T-helper 2 cell treated with Interferon-gamma antibody and Interleukin-4, amounts not matched to agents 5 μg/mL and 100 μg/mL, for 36 hours (primary cell): ENCODE results near the gene SEC22C.

Experiments
- DNase-seq: peaks from one replicate; pipeline ENCODE4 v3.0.0; 2021; ENCODE audit warnings: low spot score
- H3K27ac Mint-ChIP-seq: one replicate; pipeline ENCODE4 v1.8.0; 2021; ENCODE audit warnings: mild to moderate bottlenecking, mixed read lengths
- H3K27me3 Mint-ChIP-seq: one replicate; pipeline ENCODE4 v1.8.0; 2021; ENCODE audit warnings: low read depth, mixed read lengths
- H3K36me3 Mint-ChIP-seq: one replicate; pipeline ENCODE4 v1.8.0; 2021; ENCODE audit warnings: low read depth, mixed read lengths
- H3K4me1 Mint-ChIP-seq: one replicate; pipeline ENCODE4 v1.8.0; 2021; ENCODE audit warnings: low read depth, mixed read lengths
- H3K4me3 Mint-ChIP-seq: one replicate; pipeline ENCODE4 v1.8.0; 2022; ENCODE audit warnings: mild to moderate bottlenecking, moderate library complexity, mixed read lengths
- H3K9me3 Mint-ChIP-seq: one replicate; pipeline ENCODE4 v1.8.0; 2021; ENCODE audit warnings: mixed read lengths

The SEC22C gene

DNA sequence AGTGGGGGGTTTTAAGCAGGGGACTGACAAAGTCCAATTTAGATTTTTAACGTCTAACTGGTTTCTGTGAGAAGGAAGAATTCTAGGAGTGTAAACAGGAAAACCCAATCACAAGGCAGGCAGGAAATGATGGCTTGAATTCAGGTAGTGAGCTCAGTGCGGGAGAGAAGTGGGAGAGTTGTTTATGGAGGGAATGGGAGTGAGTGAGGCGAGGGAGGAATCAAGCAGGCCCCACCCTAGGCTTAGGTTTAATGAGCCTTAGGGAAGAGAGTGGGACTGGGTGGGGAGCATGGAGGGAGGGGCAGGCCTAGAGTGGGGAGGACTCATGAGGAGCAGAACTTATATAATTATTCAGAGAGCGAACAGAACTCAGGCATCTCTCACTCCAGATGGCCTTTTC is 61.4 kb downstream of the SEC22C start:
- Mint-ChIP-seq H3K27ac (no peak overlapping the region), H3K9me3 (no peaks in the 10 kb centered on the region), H3K27me3 (no peaks in the 10 kb centered on the region), H3K36me3 (no peaks in the 10 kb centered on the region), H3K4me3 (no peak overlapping the region), H3K4me1 (peaks cover 9% of the 10 kb centered on the region)
- no peak for DNase-seq

DNA sequence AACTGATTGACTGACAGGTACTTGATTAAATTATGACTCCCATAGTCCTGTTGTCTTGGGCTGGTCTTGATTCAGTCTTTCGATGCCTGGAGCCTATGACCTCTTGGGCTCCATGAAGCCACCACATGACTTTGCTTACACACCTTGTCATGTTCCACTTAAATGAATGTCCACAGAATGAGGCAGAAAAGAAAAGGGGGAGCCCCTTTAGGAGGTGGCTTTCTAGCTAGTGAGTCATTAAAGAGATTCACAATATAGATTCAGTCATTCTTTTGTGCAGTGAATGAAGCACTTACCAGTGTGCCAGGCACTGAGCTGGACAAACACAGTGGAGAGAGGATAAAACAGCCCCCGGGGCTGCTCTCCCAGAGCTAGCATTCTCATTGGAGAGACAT is 62.2 kb downstream of the SEC22C start:
- Mint-ChIP-seq H3K27ac (no peak overlapping the region), H3K4me3 (no peak overlapping the region), H3K9me3 (no peaks in the 10 kb centered on the region), H3K27me3 (no peaks in the 10 kb centered on the region), H3K4me1 (peaks cover 9% of the 10 kb centered on the region), H3K36me3 (no peaks in the 10 kb centered on the region)
- DNase-seq = no peak

DNA sequence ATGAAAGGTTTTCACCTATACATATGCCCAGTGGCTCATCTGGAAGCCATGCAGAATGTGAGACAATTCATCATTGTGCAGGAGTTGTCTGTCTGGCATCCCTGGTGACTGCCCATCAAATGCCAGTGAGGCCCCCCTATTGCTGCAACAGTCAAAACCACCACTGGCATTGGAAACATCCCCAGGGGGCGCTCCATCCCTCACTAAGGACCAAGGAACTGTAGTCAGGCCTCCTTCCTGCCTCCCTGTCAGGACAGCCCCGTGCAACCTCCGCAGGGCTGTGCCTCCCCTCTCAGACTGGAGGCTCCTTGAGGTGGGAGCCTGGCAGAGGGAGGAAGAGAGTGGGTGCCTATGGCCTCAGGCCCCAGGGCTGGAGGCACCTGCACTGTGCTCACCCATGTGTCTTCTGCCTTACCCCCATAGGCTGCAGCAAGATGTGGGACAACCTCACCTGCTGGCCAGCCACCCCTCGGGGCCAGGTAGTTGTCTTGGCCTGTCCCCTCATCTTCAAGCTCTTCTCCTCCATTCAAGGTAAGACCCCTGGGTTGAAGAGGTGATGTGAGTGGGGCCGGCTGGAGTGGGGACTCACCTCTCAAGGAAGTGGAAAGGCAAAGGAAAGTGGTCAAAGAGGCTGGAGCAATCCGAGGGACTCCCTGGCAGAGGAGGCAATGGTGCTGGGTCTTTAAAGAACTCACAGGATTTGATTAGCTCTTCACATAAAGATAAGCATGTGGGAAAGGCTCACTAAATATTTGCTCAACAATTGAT is 62.8 kb downstream of the SEC22C start:
- Mint-ChIP-seq H3K27me3 (no peaks in the 10 kb centered on the region), H3K9me3 (no peaks in the 10 kb centered on the region), H3K27ac (no peak overlapping the region), H3K4me3 (no peak overlapping the region), H3K36me3 (no peaks in the 10 kb centered on the region), H3K4me1 (peaks cover 9% of the 10 kb centered on the region)
- no peak for DNase-seq

DNA sequence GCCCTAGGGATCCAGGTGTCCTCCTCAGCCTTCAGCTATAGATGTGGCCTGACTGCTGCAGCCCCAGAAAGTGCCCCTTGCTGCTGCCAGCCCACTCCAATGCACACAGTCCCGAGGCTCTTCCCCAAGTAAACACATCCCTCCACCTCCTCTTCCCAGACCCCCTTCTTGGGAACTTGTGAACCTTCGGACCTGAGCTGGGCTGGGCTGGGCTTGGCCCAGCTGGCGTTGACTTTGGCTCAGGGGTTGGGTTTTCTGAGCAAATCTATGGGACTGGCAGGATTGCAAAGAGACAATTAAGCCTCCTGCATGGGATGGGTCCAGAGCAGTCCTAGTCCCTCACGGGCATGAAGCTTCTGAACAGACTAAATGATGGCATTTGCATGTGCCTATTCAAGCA is 64.7 kb downstream of the SEC22C start:
- Mint-ChIP-seq H3K9me3 (no peaks in the 10 kb centered on the region), H3K27ac (no peak overlapping the region), H3K36me3 (no peaks in the 10 kb centered on the region), H3K4me1 (peaks cover 9% of the 10 kb centered on the region), H3K4me3 (no peak overlapping the region), H3K27me3 (no peaks in the 10 kb centered on the region)
- no peak for DNase-seq

DNA sequence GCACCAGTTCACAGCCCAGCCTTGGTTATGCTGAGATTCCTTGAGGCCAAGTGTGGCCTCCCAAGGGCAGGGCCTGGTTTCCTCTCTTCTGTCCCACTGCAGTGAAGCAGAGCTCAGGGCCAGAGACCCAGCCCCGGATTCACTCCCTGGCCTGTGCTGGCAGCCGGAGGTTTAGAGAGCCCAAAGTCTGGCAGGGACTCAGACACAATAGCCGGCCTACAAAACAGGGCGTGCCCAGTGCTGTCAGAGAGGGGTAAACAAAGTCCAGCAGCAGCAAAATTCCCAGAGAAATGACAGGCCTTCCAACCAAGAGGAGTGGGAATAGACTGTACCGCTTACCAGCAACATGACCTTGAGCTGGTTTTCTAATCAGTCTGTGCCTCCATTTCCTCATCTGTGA is 65.3 kb downstream of the SEC22C start:
- no peak overlapping the region for H3K4me3 Mint-ChIP-seq
- peaks cover 14% of the 10 kb centered on the region for H3K4me1 Mint-ChIP-seq
- no peak overlapping the region for H3K27ac Mint-ChIP-seq
- no peaks in the 10 kb centered on the region for H3K9me3 Mint-ChIP-seq
- no peaks in the 10 kb centered on the region for H3K36me3 Mint-ChIP-seq
- no peak for DNase-seq
- no peaks in the 10 kb centered on the region for H3K27me3 Mint-ChIP-seq

DNA sequence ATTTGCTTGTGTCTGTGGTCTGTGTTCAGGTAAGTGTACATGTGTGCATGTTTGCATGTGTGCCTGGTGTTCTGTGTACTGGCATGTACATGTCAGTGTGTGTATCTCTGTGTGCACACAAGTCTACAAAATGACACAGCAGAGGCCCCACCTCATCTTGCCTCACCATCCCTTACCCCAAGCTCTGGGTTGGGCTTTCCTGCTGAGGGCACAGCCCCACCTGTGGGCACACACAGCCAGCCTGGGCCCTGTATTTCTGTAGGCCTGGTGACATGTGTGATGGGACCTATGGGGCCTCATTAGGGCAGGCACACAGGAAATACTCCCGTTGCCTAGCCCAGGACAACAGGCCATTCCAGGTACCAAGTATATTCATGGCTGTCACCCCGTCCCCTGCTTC is 65.8 kb downstream of the SEC22C start:
- Mint-ChIP-seq H3K27me3 (no peaks in the 10 kb centered on the region), H3K9me3 (no peaks in the 10 kb centered on the region), H3K27ac (no peak overlapping the region), H3K4me3 (no peak overlapping the region), H3K4me1 (peaks cover 17% of the 10 kb centered on the region), H3K36me3 (no peaks in the 10 kb centered on the region)
- no peak for DNase-seq

DNA sequence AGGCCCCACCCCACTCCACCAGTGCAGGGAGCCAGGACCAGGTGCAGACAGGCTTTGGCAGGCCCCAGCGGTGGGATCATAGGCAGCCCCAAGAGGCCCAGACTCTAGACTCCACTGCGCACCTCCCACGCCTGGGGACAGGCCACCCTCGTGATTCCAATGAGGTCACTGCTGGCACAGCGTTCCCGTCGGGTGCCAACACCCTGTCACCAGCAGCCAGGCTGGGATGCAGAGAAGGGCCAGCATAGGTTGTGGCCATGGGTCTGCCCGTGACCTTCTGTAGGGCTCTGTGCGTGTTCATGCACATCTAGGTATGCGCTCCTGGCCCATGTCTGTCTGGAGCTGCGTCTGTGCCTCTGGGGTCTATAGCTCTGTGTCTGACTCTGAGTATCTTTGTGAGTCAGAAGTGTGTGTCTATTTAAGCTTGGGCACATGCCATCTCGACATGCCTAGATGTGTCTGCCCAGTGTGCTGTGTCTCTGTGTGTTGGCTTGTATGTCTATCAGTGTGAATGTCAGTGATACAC is 66.3 kb downstream of the SEC22C start:
- no peaks in the 10 kb centered on the region for H3K9me3 Mint-ChIP-seq
- H3K4me1 Mint-ChIP-seq = peaks cover 15% of the 10 kb centered on the region
- H3K36me3 Mint-ChIP-seq = no peaks in the 10 kb centered on the region
- H3K4me3 Mint-ChIP-seq = no peak overlapping the region
- no peak for DNase-seq
- no peaks in the 10 kb centered on the region for H3K27me3 Mint-ChIP-seq
- no peak overlapping the region for H3K27ac Mint-ChIP-seq

DNA sequence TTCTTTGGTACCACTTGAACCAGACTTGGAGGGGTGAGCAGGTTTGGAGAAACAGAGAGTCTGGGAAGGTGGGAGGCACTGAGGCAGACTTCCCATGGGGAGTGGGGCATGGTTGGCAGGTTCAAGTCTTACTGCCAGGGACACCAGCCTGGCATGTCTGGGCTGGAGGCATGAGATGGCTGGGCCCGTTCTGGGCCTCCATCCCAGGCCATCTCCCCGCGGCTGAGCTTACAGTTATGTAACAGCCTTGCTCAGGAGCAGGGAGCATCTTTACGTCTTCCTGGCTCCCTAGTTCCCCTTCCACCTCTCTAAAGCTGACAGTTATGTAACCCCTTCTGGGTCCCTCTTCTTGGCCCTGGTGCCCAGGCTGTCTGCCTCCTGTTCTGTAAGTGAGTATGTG is 66.9 kb downstream of the SEC22C start:
- DNase-seq = no peak
- H3K4me1 Mint-ChIP-seq = peaks cover 10% of the 10 kb centered on the region
- H3K36me3 Mint-ChIP-seq = no peaks in the 10 kb centered on the region
- no peak overlapping the region for H3K4me3 Mint-ChIP-seq
- H3K27me3 Mint-ChIP-seq = no peaks in the 10 kb centered on the region
- no peak overlapping the region for H3K27ac Mint-ChIP-seq
- H3K9me3 Mint-ChIP-seq = no peaks in the 10 kb centered on the region

DNA sequence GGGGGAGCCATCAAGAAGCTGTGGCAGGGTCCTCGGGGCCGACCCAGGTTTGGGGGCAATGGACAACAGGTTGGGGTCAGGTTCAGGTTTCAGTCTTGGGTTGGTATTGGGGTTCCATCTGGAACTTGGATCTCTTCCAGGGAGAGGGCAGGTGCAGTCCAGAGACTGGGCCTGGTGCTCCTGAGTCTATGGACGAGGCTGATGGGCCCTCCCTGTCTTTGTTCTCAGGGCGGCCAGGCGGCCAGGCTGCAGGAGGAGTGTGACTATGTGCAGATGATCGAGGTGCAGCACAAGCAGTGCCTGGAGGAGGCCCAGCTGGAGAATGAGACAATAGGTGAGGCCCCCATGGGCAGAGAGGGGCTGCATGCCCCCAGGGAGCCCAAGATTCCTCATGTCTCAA is 68.2 kb downstream of the SEC22C start:
- H3K27ac Mint-ChIP-seq = no peak overlapping the region
- H3K9me3 Mint-ChIP-seq = no peaks in the 10 kb centered on the region
- H3K4me1 Mint-ChIP-seq = peaks cover 8% of the 10 kb centered on the region
- no peak for DNase-seq
- H3K4me3 Mint-ChIP-seq = no peak overlapping the region
- peaks cover 3% of the 10 kb centered on the region for H3K27me3 Mint-ChIP-seq
- H3K36me3 Mint-ChIP-seq = no peaks in the 10 kb centered on the region

DNA sequence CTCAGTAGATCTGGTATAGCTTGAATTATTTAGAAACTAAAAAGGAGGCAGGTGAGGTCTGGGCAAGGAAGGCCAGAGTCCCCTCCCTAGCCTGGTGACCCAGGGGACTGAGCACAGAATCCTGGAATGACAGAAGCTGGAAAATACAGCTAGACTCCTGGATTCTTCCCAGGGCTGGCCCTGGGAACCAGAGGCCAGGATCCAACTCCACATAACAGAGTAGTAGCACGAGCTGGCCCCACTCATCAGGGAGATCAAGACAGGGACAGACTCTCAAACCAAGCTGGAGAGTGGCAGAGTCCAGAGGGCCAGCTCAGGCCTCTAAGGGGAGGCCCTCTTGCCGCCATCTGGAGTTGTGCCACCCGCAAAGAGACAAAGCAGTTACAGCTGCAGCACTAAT is 68.6 kb downstream of the SEC22C start:
- Mint-ChIP-seq H3K27ac (no peak overlapping the region), H3K27me3 (peaks cover 3% of the 10 kb centered on the region), H3K4me3 (no peak overlapping the region)

DNA sequence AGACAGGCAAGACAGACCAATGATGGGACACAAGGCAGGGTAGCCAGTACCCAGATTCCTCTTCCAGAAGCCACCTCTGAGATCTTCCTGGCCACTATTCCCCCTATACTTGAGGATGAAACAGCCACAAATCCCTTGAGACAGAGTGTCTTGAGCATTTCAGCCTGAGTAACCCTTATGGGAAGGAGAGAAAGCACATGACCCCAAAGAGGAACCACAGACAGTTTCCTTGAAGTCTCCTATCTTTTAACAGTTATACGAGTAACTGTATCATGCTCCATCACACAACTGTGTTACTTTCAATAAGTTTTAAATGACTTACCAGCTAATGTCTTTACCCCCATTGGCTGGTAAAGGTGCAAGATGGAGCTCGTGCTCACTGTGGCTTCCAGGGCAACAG is 70.0 kb downstream of the SEC22C start:
- DNase-seq = no peak
- peaks cover 17% of the 10 kb centered on the region for H3K4me1 Mint-ChIP-seq
- no peaks in the 10 kb centered on the region for H3K9me3 Mint-ChIP-seq
- H3K4me3 Mint-ChIP-seq = no peak overlapping the region
- no peaks in the 10 kb centered on the region for H3K36me3 Mint-ChIP-seq
- H3K27ac Mint-ChIP-seq = no peak overlapping the region
- H3K27me3 Mint-ChIP-seq = peaks cover 3% of the 10 kb centered on the region

More for the DNA sequence above, 68.6 kb downstream of the SEC22C start:
- Mint-ChIP-seq H3K36me3 (no peaks in the 10 kb centered on the region), H3K4me1 (peaks cover 8% of the 10 kb centered on the region), H3K9me3 (no peaks in the 10 kb centered on the region)
- no peak for DNase-seq

DNA sequence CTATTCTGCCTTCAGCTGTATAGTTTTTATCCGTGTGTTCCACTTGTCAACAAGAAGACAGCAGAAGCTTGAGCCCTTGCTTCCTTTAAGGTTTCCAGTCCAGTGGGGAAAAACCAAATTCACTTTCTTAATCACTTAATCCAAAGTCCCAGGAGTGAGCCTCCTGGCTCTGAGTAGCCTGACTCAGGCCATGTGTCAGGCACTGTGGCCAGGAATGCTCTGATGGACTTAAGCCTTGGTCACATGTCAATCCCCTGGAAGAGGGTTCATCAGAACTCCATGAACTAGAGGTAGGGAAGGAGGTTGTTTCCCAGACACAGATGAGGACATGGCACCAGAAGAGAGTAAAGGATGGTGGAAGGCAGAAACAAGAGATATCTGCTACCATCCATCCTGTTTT is 70.6 kb downstream of the SEC22C start:
- H3K9me3 Mint-ChIP-seq = no peaks in the 10 kb centered on the region
- H3K4me1 Mint-ChIP-seq = peaks cover 17% of the 10 kb centered on the region
- DNase-seq = no peak
- H3K4me3 Mint-ChIP-seq = no peak overlapping the region
- no peak overlapping the region for H3K27ac Mint-ChIP-seq
- peaks cover 3% of the 10 kb centered on the region for H3K27me3 Mint-ChIP-seq
- H3K36me3 Mint-ChIP-seq = no peaks in the 10 kb centered on the region

DNA sequence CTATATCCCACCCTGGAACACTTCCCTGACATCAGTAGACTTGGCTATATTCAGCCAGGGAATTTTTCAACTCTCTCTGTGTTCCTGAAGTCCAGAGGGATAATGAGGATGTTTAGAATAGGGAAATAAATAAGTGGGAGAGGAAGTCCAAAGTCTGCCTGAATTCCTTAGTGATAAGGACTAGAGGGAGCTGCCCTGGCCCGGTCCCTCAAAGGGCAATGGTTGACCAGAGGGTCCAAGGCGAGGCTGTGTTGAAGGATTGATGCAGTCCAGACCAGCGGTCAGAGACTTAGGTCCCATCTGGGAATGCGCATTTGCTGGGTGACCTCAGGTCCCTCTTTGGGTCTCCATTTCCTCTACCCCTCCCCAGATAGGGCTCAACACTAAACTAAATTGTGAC is 71.4 kb downstream of the SEC22C start:
- H3K4me1 Mint-ChIP-seq = peaks cover 17% of the 10 kb centered on the region
- no peak overlapping the region for H3K4me3 Mint-ChIP-seq
- no peaks in the 10 kb centered on the region for H3K36me3 Mint-ChIP-seq
- peaks cover 3% of the 10 kb centered on the region for H3K27me3 Mint-ChIP-seq
- no peaks in the 10 kb centered on the region for H3K9me3 Mint-ChIP-seq
- no peak overlapping the region for H3K27ac Mint-ChIP-seq
- no peak for DNase-seq

DNA sequence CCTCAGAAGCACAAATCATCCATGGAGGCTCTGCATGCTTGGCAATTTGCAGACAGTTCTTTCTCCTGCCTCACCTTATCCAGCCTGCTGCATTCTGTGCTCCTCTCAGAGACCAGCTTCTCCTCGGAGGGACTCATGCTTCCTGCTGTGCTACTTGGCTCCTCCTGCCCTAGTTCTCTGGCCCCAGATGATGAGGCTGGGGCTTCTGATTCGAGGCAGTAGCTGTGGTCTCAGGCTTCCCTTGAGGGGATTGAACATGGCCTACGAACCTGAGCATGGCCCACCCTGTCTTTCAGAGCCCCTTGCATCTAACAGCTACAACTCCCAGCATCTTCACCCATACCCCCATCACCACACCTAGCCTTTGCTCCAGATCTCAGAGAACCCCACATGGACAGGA is 72.7 kb downstream of the SEC22C start:
- no peaks in the 10 kb centered on the region for H3K36me3 Mint-ChIP-seq
- peaks cover 17% of the 10 kb centered on the region for H3K4me1 Mint-ChIP-seq
- no peak for DNase-seq

DNA sequence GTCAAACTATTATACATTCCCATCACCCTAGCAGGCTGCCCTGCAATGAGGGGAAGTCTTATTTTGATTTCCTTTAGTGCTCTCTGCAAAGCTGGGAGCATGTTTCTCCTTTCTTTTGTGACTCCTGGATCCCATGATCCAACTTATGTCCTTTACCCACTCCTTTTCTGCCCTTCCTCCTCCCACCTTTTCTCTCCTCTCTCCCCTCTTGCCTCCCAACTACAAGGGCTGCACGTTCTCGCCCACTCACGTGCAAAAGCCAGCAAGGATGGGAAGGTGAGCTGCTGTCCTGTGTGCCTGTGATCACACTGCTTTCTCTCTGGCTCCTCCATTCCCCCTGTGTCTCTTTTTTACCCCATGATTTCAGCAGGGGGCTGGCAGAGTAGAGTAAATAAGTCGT is 73.2 kb downstream of the SEC22C start:
- H3K4me3 Mint-ChIP-seq = no peak overlapping the region
- H3K9me3 Mint-ChIP-seq = no peaks in the 10 kb centered on the region
- peaks cover 17% of the 10 kb centered on the region for H3K4me1 Mint-ChIP-seq
- no peak overlapping the region for H3K27ac Mint-ChIP-seq
- H3K36me3 Mint-ChIP-seq = no peaks in the 10 kb centered on the region
- DNase-seq = no peak
- H3K27me3 Mint-ChIP-seq = peaks cover 3% of the 10 kb centered on the region

More for the DNA sequence above, 72.7 kb downstream of the SEC22C start:
- H3K9me3 Mint-ChIP-seq = no peaks in the 10 kb centered on the region
- H3K4me3 Mint-ChIP-seq = no peak overlapping the region
- no peak overlapping the region for H3K27ac Mint-ChIP-seq
- peaks cover 3% of the 10 kb centered on the region for H3K27me3 Mint-ChIP-seq
